Measurements from ENCODE around the gene TMBIM1. TPM values are rescaled to one million over a fixed set of nuclear protein-coding genes. Genes with fewer than 3 reads are reported as not detected.

Gene TMBIM1
- total RNA-seq, 1 experiment from 2014 or later: 187 TPM

- Histone ChIP-seq H3K27ac (no peak overlapping the region), H4K20me1 (ENCODE audit: insufficient read depth) (no peaks in the 10 kb centered on the region; the same call in 1 of the 2 replicates), H3K9me2 (ENCODE audit: insufficient read depth) (no peaks in the 10 kb centered on the region), H3K79me2 (ENCODE audit: low read depth) (no peaks in the 10 kb centered on the region), H3K9me3 (ENCODE audit: insufficient read depth, low read depth) (no peaks in the 10 kb centered on the region), H3K27me3 (ENCODE audit: insufficient read depth, low read depth) (no peaks in the 10 kb centered on the region), H3F3A (ENCODE audit: insufficient read depth, low read depth) (peaks cover 15% of the 10 kb centered on the region; the same call in 1 of the 2 replicates), H2AFZ (no peak overlapping the region), H3K4me3 (no peak overlapping the region), H3K4me2 (no peak overlapping the region), H3K36me3 (ENCODE audit: low read depth) (peaks cover 57% of the 10 kb centered on the region), H3K4me1 (replicated peaks; ENCODE audit: insufficient read depth) (no peaks in the 10 kb centered on the region)
- DNase-seq: no peak
- TF ChIP-seq EZH2 (IDR thresholded peaks at IDR 0.05; ENCODE audit: low read depth): no peak
- TF ChIP-seq, protein P1, sequence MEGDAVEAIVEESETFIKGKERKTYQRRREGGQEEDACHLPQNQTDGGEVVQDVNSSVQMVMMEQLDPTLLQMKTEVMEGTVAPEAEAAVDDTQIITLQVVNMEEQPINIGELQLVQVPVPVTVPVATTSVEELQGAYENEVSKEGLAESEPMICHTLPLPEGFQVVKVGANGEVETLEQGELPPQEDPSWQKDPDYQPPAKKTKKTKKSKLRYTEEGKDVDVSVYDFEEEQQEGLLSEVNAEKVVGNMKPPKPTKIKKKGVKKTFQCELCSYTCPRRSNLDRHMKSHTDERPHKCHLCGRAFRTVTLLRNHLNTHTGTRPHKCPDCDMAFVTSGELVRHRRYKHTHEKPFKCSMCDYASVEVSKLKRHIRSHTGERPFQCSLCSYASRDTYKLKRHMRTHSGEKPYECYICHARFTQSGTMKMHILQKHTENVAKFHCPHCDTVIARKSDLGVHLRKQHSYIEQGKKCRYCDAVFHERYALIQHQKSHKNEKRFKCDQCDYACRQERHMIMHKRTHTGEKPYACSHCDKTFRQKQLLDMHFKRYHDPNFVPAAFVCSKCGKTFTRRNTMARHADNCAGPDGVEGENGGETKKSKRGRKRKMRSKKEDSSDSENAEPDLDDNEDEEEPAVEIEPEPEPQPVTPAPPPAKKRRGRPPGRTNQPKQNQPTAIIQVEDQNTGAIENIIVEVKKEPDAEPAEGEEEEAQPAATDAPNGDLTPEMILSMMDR (conservative IDR thresholded peaks at IDR 0.05): no peak
- ChIA-PET POLR2A (ENCODE audit: unreplicated experiment) (no interaction called here), CTCF (interaction anchor here (0.7 kb wide), 1 partner anchor 237 kb away, joined by 5 read pairs; no protein-coding TSS in a partner anchor)
- intact Hi-C loops (cut with micrococcal nuclease; ENCODE audit: unreplicated experiment): no loop called here
- no TSS peak for BruUV-seq (replicated peaks)
These were observed 53.4 kb downstream of the TMBIM1 start for GRCh38 chr2:218238887-218239286.

- Histone ChIP-seq H3K9me2 (ENCODE audit: insufficient read depth) (no peaks in the 10 kb centered on the region), H3K4me2 (no peak overlapping the region), H3K36me3 (ENCODE audit: low read depth) (peaks cover 55% of the 10 kb centered on the region), H3F3A (ENCODE audit: insufficient read depth, low read depth) (peaks cover 10% of the 10 kb centered on the region; the same call in 1 of the 2 replicates), H2AFZ (no peak overlapping the region), H3K9me3 (ENCODE audit: insufficient read depth, low read depth) (no peaks in the 10 kb centered on the region), H3K4me3 (no peak overlapping the region), H4K20me1 (ENCODE audit: insufficient read depth) (no peaks in the 10 kb centered on the region; the same call in 1 of the 2 replicates), H3K79me2 (ENCODE audit: low read depth) (no peaks in the 10 kb centered on the region; the same call in 1 of the 2 replicates), H3K27me3 (ENCODE audit: insufficient read depth, low read depth) (no peaks in the 10 kb centered on the region), H3K27ac (no peak overlapping the region), H3K4me1 (replicated peaks; ENCODE audit: insufficient read depth) (no peaks in the 10 kb centered on the region)
- TF ChIP-seq, protein P1 (conservative IDR thresholded peaks at IDR 0.05): no peak
- TF ChIP-seq EZH2 (IDR thresholded peaks at IDR 0.05; ENCODE audit: low read depth): no peak
- BruUV-seq (replicated peaks): no TSS peak
- DNase-seq: no peak
- intact Hi-C loops (cut with micrococcal nuclease; ENCODE audit: unreplicated experiment): no loop called here
- CTCF ChIA-PET: no interaction called here
- POLR2A ChIA-PET (ENCODE audit: unreplicated experiment): no interaction called here
These were observed 55.5 kb downstream of the TMBIM1 start for GRCh38 chr2:218236829-218237228.

DNA sequence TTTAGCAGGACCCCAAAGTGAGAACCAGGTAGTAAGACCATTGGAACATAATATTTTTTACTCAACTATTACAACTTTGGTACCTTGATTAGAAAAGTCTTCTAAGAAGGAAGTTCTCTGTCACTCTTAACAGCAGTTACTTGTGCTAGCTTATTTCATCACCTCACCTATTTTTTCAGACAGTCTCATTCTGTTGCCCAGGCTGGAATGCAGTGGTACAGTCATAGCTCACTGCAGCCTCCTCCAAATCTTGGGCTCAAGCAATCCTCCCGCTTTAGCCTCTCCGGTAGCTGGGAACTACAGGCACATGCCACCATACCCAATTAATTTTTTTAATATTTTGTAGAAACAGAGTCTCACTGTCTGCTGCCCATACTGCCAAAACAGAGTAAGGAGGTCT, 57.3 kb downstream of the TMBIM1 start:
- H3K4me3 ChIP-seq: no peak overlapping the region
- H3K36me3 ChIP-seq (ENCODE audit: low read depth): peaks cover 72% of the 10 kb centered on the region
- H3F3A ChIP-seq (ENCODE audit: insufficient read depth, low read depth): peaks cover 14% of the 10 kb centered on the region; the same call in 1 of the 2 replicates
- ChIA-PET POLR2A (ENCODE audit: unreplicated experiment) (no interaction called here), CTCF (no interaction called here)
- H3K79me2 ChIP-seq (ENCODE audit: low read depth): peaks cover 13% of the 10 kb centered on the region; the same call in 1 of the 2 replicates
- BruUV-seq (replicated peaks): no TSS peak
- DNase-seq: no peak
- peaks cover 9% of the 10 kb centered on the region for H3K4me1 ChIP-seq (replicated peaks; ENCODE audit: insufficient read depth)
- H3K27ac ChIP-seq: no peak overlapping the region
- H2AFZ ChIP-seq: no peak overlapping the region
- H3K9me3 ChIP-seq (ENCODE audit: insufficient read depth, low read depth): no peaks in the 10 kb centered on the region
- no peaks in the 10 kb centered on the region; the same call in 1 of the 2 replicates for H4K20me1 ChIP-seq (ENCODE audit: insufficient read depth)
- intact Hi-C loops (cut with micrococcal nuclease; ENCODE audit: unreplicated experiment): no loop called here
- no peak overlapping the region for H3K4me2 ChIP-seq
- no peaks in the 10 kb centered on the region for H3K27me3 ChIP-seq (ENCODE audit: insufficient read depth, low read depth)
- TF ChIP-seq, protein P1 (conservative IDR thresholded peaks at IDR 0.05): no peak
- TF ChIP-seq EZH2 (IDR thresholded peaks at IDR 0.05; ENCODE audit: low read depth): no peak
- no peaks in the 10 kb centered on the region for H3K9me2 ChIP-seq (ENCODE audit: insufficient read depth)
